DMS53 (cell line): ENCODE data around the gene STRAP.

ENCODE experiments used
- DNase-seq: peaks from one replicate; lab custom pipeline; 2025; lab: John Stamatoyannopoulos, UW

The STRAP gene

DNA sequence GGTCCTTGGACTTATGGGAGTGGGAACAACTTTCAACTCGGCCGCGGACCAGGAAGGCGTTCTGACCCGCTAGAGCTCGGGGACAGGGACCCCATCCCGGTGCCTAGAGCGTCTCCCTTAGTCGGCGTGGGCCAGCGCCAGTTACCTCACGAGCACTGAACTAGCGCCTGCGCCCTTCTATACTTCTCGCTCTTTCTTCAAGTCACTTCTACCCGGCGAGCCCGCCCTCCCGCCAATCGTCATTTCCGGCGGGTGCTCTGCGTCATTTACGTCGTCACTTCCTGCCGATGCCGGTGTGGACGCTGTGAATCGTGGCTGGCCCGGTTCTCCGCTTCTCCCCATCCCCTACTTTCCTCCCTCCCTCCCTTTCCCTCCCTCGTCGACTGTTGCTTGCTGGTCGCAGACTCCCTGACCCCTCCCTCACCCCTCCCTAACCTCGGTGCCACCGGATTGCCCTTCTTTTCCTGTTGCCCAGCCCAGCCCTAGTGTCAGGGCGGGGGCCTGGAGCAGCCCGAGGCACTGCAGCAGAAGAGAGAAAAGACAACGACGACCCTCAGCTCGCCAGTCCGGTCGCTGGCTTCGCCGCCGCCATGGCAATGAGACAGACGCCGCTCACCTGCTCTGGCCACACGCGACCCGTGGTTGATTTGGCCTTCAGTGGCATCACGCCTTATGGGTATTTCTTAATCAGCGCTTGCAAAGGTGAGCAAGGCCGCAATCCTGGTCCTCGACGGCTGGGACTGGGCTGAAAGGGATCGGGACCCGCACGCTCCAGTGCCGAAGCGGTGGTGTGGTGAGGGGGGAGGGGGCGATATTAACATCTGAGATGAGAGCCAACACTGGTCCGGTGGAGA is at the start of gene STRAP:
Gene STRAP (plus strand): TSS at position 270 of the 854 bp plus-strand sequence. CDS start 321 bp downstream, at position 591.
- DNase-seq: peak; percentile 100

- no peak for DNase-seq
These were observed 47.6 kb upstream of the STRAP start for GRCh38 chr12:15834575-15834974.

DNA sequence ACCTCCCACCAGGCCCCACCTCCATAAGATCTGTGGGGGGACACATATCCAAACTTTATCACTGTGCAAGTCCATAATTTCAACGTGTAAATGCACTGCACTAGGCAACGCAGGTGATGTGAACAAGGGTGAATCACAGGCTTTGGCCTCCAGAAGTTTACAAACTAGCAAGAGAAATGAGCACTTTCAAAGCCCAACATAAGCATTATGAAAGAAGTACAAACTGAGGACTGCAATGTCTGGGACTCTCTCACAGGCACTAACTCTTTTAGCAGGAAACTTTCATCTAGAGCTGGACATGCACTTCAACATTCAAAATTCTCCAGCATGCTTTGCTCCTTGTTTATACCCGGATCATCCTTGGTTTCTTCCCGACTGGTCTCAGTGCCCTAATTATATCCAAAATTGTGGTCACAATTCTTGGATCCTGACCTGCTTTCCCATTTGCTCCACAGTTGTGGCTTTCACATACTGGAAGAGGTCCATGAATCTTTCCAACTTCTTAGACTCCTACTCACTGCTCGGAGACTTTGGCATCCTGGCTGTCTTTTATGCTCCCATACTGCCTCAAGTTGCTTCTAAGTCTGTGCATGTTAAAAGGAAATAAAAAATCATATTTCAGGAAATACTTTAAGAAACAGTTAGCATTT is 44.9 kb upstream of the STRAP start:
- no peak for DNase-seq

- no peak for DNase-seq
These were observed 43.1 kb upstream of the STRAP start for GRCh38 chr12:15839041-15839440.

- DNase-seq: no peak
These were observed 42.5 kb upstream of the STRAP start for GRCh38 chr12:15839682-15840081.

DNA sequence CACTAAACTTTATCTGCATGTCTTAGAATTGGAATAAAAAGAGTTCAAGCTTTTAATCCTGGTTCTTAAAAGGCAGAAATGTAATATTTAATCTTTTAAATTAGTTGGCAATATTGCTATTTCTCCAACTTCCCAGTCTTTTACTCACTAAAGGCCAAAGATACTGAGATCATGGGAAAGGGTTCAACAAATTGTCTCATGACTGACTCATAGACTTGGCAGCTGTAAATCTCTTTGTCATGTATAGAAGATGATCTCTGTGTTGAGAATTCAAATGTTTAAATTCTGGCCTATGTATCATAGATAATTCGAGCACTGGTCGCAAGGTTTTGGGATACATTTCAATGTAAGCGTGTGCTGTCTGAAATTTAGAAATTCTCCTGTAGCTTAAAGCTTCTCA is 40.1 kb upstream of the STRAP start:
- no peak for DNase-seq

- DNase-seq: no peak
These were observed 35.3 kb upstream of the STRAP start for GRCh38 chr12:15846887-15847286.

DNA sequence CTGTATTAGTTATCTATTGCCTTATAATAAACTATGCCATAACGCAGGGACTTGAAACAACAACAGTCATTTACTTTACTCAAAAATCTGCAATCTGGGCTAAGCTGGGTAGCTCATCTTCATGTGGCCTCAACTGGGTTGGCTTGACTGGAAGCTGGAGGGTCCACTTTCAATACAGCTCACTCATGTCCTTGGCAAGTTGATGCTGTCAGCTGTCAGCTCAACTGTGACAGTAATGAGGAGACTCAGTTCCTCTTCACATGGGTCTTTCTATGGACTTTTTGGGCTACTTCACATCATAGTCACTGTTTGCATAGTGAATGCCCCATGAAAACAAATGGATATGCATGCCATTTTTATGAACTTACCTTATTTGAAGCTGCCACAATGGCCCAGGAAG is 33.6 kb upstream of the STRAP start:
- no peak for DNase-seq

- peak; percentile 60 for DNase-seq
These were observed 31.1 kb upstream of the STRAP start for GRCh38 chr12:15851045-15851620.

GRCh38 chr12:15851919-15852318 is 30.3 kb upstream of the STRAP start:
- DNase-seq: no peak

- no peak for DNase-seq
These were observed 29.8 kb upstream of the STRAP start for GRCh38 chr12:15852383-15852782.

- no peak for DNase-seq
These were observed 28.3 kb upstream of the STRAP start for GRCh38 chr12:15853877-15854276.

- DNase-seq: no peak
These were observed 27.3 kb upstream of the STRAP start for GRCh38 chr12:15854916-15855315.

GRCh38 chr12:15855646-15856045 is 26.5 kb upstream of the STRAP start:
- no peak for DNase-seq

- DNase-seq: peak; percentile 87
These were observed 25.8 kb upstream of the STRAP start for GRCh38 chr12:15856097-15856982.

DNA sequence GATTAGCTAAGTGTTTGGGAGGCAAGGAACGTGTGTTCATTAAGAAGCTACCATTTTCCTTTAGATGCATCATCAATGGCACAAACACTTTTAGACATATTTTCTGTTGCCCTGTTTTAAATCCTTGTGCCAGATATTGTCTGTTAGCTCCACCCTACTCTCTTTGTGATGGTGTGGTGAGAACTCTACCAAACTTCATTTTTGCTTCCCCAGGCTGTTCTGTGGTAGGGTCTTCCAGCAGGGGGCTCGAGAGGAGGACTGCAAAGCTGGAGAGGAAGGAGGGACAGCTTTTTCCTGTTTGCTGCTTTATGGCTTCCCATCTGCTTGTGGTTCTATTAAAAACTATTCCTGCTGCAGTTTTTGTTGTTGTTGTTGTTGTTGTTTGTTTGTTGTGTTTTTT is 23.8 kb upstream of the STRAP start:
- DNase-seq: no peak

DNA sequence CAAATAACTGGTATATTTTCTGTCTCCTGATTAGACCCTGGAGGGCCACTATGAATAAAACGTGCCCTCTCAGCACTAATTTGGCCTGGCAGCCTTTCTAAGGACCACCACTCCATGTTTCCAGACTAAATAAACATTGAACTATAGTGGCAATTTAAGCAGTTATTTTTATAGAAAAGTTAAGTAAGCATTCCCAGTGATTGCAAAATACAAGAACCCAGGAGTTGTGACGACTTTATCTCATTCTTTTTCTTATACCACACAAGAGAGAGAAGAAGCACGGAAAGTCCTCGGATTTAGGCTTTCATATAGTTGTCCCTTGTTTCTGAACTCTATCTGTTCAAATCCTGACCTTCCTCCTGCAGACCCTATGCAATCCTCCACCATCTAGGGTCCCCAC is 23.1 kb upstream of the STRAP start:
- DNase-seq: no peak

DNA sequence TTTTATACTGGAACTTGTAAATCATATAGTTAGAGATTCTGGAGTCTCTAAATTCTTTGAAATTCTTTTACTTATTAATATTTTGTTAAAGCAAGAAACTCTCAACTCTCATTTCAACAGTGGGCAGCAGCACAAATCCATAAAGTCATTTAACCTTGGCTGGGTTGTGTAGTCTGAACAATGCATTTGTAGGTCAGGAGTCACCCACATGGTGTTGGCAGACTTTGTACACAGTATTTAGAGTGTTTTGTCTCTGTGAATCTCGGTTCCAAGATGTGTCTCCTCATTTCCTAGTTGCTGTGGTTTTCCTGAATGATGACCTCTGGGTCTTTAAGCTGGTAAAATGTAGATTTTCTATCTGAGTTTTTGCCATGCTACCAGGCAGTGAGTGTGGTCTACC is 20.8 kb upstream of the STRAP start:
- no peak for DNase-seq

GRCh38 chr12:15862840-15863239 is 19.3 kb upstream of the STRAP start:
- DNase-seq: no peak

GRCh38 chr12:15863372-15863771 is 18.8 kb upstream of the STRAP start:
- DNase-seq: no peak

DNA sequence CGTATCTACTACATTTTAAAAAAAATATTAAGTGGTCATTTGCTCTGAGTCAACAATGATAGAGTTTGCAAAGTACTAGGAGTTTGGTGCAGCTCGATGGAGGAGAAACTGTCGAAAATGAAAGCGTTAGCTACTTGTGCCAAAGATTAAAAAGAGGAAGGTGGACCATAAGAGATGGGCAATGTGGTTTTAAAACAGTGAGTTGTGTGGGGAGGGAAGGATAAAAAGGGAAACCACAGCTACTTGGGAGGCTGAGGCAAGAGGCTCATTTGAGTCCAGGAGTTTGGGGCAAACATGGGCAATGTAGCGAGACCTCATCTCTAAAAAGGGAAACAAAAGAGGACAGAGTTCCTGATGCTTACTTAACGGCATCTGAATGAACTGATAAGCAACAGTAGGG is 18.2 kb upstream of the STRAP start:
- DNase-seq: no peak

DNA sequence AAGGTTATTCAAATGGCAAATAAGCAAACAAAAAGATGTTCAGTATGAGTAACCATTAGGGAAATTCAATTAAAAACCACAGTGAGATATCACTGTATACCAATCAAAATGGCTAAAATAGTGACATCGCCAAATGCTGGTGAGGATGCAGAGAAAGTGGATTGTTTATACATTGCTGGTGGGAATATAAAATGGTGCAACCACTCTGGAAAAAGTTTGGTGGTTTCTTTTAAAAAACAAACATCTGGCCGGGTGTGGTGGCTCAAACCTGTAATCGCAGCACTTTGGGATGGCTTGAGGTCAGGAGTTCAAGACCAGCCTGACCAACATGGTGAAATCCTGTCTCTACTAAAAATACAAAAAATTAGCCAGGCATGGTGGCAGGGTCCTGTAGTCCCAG is 14.0 kb upstream of the STRAP start:
- DNase-seq: no peak
